Endothelial cell of umbilical vein (primary cell): ENCODE results near the gene ZNF516.

ENCODE experiments used
- EZH2 ChIP-seq: IDR thresholded peaks from 2 replicates; pipeline ENCODE4 v1.6.1; 2012; ENCODE audit warnings: borderline replicate concordance, low read depth, mild to moderate bottlenecking, moderate library complexity, low read length, inconsistent platforms; ENCODE audit not compliant: severe bottlenecking
- POLR2A ChIP-seq: IDR thresholded peaks from 2 replicates; pipeline ENCODE4 v1.6.1; 2012; ENCODE audit warnings: low read depth, mild to moderate bottlenecking, control low read depth, low read length
- POLR2AphosphoS5 ChIP-seq: IDR thresholded peaks from 2 replicates; pipeline ENCODE4 v1.6.1; 2012; ENCODE audit warnings: low read depth, mild to moderate bottlenecking, control low read depth, low read length, moderate library complexity; ENCODE audit not compliant: insufficient read depth
- TF ChIP-seq, protein P1 (sequence below), 2 donors: IDR thresholded peaks; 1 replicate in 1 of 2; 2 replicates in 1 of 2; pipeline ENCODE4 v1.5.1; 2011; ENCODE audit warnings: low read length in 2 of 2, mild to moderate bottlenecking in 2 of 2, moderate library complexity in 2 of 2, control low read depth in 1 of 2, inconsistent platforms in 1 of 2, low read depth in 1 of 2; ENCODE audit not compliant: insufficient read depth in 1 of 2; ENCODE audit errors: extremely low read depth in 1 of 2
- TF ChIP-seq, protein P2 (sequence below): IDR thresholded peaks from 2 replicates; pipeline ENCODE4 v1.6.1; 2011; ENCODE audit not compliant: insufficient read depth, insufficient read length

DNA sequence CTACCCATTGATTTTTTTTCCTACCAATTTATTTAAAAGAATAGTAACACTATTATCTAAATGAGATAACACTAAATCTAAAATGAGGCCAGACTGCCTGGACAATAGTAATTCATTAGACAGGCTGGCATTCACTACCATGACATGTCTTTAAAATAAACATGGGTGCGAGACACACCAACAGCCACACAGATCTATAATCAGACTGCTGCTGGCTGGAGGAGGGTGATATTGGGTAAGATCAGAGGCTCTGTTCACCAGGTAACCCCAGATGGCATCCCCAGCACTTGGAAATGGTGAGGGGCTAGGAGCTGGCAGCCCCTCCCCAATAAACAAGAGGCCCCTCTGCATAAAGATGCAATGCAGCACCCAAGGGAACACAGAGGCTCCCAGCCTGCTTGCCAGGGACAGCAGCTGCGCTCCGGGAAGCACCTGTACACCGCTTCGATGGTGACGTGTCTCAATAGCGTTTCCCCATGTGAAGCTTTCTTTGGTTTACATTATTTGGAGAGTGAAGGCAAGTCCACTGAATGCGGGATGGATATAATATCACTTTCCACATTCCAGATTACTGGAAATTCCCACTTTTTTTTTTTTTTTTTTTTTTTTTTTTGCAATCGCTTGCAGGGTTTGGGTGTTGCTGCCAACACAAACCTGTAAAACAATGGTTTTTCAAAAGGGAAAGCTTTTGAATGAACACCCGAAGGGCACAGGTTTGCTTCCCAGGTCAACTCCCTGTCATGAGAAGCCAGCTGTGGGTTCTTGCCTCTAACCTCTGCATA, 159.0 kb downstream of the ZNF516 start:
- TF ChIP-seq POLR2A: no peak
- TF ChIP-seq, protein P1, sequence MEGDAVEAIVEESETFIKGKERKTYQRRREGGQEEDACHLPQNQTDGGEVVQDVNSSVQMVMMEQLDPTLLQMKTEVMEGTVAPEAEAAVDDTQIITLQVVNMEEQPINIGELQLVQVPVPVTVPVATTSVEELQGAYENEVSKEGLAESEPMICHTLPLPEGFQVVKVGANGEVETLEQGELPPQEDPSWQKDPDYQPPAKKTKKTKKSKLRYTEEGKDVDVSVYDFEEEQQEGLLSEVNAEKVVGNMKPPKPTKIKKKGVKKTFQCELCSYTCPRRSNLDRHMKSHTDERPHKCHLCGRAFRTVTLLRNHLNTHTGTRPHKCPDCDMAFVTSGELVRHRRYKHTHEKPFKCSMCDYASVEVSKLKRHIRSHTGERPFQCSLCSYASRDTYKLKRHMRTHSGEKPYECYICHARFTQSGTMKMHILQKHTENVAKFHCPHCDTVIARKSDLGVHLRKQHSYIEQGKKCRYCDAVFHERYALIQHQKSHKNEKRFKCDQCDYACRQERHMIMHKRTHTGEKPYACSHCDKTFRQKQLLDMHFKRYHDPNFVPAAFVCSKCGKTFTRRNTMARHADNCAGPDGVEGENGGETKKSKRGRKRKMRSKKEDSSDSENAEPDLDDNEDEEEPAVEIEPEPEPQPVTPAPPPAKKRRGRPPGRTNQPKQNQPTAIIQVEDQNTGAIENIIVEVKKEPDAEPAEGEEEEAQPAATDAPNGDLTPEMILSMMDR (IDR thresholded peaks at IDR 0.05; ENCODE audit: extremely low read depth in 1 of 2, insufficient read depth in 1 of 2, low read depth in 1 of 2, low read length in 2 of 2): no peak
- TF ChIP-seq, protein P2, sequence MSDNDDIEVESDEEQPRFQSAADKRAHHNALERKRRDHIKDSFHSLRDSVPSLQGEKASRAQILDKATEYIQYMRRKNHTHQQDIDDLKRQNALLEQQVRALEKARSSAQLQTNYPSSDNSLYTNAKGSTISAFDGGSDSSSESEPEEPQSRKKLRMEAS: no peak
- TF ChIP-seq POLR2AphosphoS5: no peak
- TF ChIP-seq EZH2: no peak
